HUES48 (cell line): ENCODE results near the gene ZNF213.
A peak's percentile ranks its signal among the peaks of the same experiment; 100 is the strongest.

ENCODE experiments used
- H3K27ac ChIP-seq: one replicate; pipeline ENCODE4 v1.7.0; 2013; ENCODE audit warnings: low read depth, low read length, inconsistent platforms
- H3K27me3 ChIP-seq: 2 replicates; pipeline ENCODE4 v1.6.1; 2013; ENCODE audit warnings: mild to moderate bottlenecking, low read length; ENCODE audit not compliant: control insufficient read depth, insufficient read depth
- H3K36me3 ChIP-seq: 2 replicates; pipeline ENCODE4 v1.6.1; 2013; ENCODE audit warnings: low read length; ENCODE audit not compliant: control insufficient read depth, insufficient read depth
- H3K4me1 ChIP-seq: 2 replicates; pipeline ENCODE4 v1.6.1; 2013; ENCODE audit warnings: mild to moderate bottlenecking, low read length; ENCODE audit not compliant: control insufficient read depth, insufficient read depth
- H3K4me3 ChIP-seq: 2 replicates; pipeline ENCODE4 v1.5.1; 2013; ENCODE audit warnings: mild to moderate bottlenecking, low read depth, low read length
- H3K9ac ChIP-seq: 2 replicates; pipeline ENCODE4 v1.6.1; 2013; ENCODE audit warnings: mild to moderate bottlenecking, low read depth, low read length, moderate library complexity
- H3K9me3 ChIP-seq: 2 replicates; pipeline ENCODE4 v1.6.1; 2013; ENCODE audit warnings: low read length; ENCODE audit not compliant: control insufficient read depth, insufficient read depth

Gene ZNF213

DNA sequence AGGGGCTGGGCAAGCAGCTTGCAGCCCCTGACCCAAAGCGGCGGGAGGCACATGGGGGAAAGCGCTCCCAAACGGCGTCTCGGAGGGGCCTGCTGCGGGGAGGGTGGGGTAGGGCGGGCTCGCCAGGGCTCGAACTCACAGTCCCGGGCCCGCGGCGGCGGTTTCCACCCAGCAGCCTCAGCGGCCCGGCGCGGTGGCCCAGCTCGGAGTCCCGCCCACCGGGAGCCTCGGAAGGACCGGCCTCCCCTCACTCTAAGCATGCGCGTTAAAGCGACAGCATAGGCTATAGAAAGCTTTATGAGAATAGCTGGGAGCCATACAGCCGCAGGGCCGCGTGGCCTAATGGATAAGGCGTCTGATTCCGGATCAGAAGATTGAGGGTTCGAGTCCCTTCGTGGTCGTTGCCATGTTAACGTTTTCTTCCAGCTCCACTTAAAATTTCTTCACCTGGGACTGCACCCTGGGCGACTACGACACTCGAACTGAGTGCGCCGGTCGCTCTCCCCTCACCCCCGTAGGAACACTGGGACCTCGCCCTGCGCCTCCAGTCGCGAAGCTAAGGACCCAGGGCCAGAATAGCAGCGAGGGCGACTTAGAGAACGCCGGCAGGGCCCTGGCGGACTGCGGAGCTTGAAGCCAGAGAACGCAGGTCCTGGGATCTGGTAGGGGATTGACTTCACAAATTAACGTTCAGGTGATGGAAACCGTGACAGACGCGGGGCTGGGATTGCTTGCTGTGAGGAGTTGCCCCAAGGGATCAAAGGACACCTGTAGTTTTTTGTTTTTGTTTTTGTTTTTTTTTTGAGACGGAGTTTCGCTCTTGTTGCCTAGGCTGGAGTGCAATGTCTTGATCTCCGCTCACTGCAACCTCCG lies 15.8 kb downstream of the ZNF213 start:
- Histone ChIP-seq H3K27me3 (peaks cover 13% of the 10 kb centered on the region), H3K36me3 (no peaks in the 10 kb centered on the region), H3K27ac (peak overlapping the region; percentile 81), H3K9ac (peak overlapping the region; percentile 55), H3K9me3 (no peaks in the 10 kb centered on the region), H3K4me1 (0 out of 2 replicates have a peak, but pooled peaks cover 2% of the 10 kb centered on the region), H3K4me3 (peak overlapping the region; percentile 96)

DNA sequence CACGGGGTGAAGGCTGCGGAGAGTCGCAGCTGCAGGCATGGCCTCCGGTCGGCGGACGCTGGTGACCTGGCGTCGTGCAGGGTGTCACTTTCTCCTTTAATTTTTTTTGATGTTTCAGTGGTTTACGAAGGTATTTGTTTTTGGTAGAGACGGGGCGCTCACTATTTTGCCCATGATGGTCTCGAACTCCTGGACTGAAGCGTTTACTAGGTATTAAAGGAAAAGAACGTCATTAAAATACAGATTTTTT lies 17.1 kb downstream of the ZNF213 start:
- Histone ChIP-seq H3K9ac (no peak overlapping the region), H3K27ac (no peak overlapping the region), H3K4me1 (0 out of 2 replicates have a peak, but pooled peaks cover 2% of the 10 kb centered on the region), H3K4me3 (peak overlapping the region; percentile 84), H3K27me3 (peaks cover 13% of the 10 kb centered on the region), H3K9me3 (no peaks in the 10 kb centered on the region), H3K36me3 (no peaks in the 10 kb centered on the region)

DNA sequence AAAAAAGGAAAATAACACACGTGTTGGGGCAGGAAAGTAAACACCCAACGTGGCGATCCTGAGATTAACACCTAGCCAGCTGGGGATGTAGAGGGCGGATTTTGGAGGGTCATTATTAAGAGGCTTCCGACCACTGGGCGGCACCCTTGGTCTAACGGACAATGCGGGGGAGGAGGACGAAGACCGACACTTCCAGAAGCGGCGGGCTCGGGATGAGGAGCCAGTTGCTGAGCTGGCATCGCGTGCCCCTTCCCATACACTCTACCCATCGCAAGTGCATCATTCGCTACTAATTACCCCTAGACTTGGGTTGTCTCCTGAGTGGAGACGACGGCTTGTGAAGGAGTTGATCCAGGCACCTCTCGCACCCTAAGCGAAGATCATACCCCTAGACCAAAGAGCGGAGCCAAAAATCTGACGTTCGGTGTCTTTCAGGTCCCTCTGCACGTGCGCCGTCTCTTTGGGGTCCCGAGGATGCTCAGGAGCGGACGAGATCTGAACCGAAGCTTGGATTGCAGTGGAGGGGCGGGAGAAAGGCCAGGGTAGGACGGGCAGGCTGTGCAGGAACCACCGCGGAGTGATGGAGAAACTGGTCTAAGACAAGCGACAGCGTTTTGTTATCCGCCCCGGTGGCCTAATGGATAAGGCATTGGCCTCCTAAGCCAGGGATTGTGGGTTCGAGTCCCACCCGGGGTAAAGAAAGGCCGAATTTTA lies 17.6 kb downstream of the ZNF213 start:
- Histone ChIP-seq H3K4me3 (peak overlapping the region; percentile 84), H3K36me3 (no peaks in the 10 kb centered on the region), H3K27me3 (peaks cover 14% of the 10 kb centered on the region), H3K4me1 (0 out of 2 replicates have a peak, but pooled peaks cover 2% of the 10 kb centered on the region), H3K9me3 (no peaks in the 10 kb centered on the region), H3K27ac (peak overlapping the region; percentile 57), H3K9ac (peak overlapping the region; percentile 38; the same call in 1 of the 2 replicates)

DNA sequence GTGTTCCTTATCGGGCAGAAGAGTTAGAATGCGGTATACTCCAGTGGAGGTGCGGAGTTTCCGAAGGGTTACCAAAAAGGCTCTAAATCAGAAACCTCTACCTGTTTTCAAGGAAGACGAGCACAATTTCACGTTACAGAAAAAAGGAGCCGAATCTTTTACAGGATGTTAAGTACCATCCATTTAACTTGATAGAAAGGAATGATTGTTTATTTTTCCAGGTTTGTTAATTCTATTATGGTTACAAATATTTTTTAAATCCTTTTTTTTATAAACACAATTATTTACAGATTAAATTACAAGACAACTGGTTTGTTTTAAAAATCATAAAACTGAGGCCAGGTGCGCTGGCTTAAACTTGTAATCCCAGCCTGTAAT lies 18.2 kb downstream of the ZNF213 start:
- no peaks in the 10 kb centered on the region for H3K36me3 ChIP-seq
- 0 out of 2 replicates have a peak, but pooled peaks cover 2% of the 10 kb centered on the region for H3K4me1 ChIP-seq
- no peaks in the 10 kb centered on the region for H3K9me3 ChIP-seq
- H3K9ac ChIP-seq: no peak overlapping the region
- peaks cover 19% of the 10 kb centered on the region for H3K27me3 ChIP-seq
- no peak overlapping the region for H3K27ac ChIP-seq
- no peak overlapping the region for H3K4me3 ChIP-seq

DNA sequence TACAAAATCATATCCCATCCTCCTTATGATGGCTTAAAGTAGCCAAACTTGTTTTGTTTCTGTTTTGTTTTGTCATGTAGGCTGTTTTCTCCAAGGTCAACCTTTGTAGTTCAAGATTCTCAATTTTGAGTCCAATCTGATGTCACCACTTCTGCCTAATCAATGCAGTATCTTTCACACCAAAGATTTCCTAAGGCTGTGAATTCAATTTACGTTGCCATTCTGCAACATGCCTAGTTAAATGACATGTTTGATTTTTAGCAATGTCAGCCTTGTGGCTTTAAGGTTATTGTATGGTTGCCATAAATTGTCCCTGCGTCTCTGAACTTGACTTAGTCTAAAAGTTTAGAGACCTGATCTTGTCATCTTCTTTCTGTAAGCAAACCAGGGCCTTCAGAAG lies 20.4 kb downstream of the ZNF213 start:
- H3K36me3 ChIP-seq: no peaks in the 10 kb centered on the region
- H3K27ac ChIP-seq: no peak overlapping the region
- H3K9ac ChIP-seq: no peak overlapping the region
- H3K4me1 ChIP-seq: no peaks in the 10 kb centered on the region
- H3K4me3 ChIP-seq: no peak overlapping the region
- no peaks in the 10 kb centered on the region for H3K9me3 ChIP-seq
- peaks cover 10% of the 10 kb centered on the region for H3K27me3 ChIP-seq

DNA sequence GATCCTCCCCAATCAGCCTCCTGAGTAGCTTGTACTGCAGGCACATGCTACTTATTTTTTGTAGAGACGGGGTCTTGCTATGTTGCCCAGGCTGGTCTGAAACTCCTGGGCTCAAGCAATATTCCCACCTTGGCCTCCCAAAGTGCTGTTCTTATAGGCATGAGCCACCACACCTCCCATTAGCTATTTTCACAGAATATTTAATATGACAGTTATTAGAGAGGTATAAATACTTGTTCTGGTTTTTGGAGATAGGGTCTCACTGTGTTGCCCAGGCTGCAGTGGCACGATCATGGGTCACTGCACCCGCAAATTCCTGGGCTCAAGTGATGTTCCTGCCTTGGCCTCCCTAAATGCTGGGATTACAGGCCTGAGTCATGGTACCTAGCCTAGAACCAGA lies 21.1 kb downstream of the ZNF213 start:
- Histone ChIP-seq H3K4me1 (no peaks in the 10 kb centered on the region), H3K9ac (no peak overlapping the region), H3K36me3 (no peaks in the 10 kb centered on the region), H3K9me3 (no peaks in the 10 kb centered on the region), H3K4me3 (no peak overlapping the region), H3K27me3 (peaks cover 10% of the 10 kb centered on the region), H3K27ac (no peak overlapping the region)

DNA sequence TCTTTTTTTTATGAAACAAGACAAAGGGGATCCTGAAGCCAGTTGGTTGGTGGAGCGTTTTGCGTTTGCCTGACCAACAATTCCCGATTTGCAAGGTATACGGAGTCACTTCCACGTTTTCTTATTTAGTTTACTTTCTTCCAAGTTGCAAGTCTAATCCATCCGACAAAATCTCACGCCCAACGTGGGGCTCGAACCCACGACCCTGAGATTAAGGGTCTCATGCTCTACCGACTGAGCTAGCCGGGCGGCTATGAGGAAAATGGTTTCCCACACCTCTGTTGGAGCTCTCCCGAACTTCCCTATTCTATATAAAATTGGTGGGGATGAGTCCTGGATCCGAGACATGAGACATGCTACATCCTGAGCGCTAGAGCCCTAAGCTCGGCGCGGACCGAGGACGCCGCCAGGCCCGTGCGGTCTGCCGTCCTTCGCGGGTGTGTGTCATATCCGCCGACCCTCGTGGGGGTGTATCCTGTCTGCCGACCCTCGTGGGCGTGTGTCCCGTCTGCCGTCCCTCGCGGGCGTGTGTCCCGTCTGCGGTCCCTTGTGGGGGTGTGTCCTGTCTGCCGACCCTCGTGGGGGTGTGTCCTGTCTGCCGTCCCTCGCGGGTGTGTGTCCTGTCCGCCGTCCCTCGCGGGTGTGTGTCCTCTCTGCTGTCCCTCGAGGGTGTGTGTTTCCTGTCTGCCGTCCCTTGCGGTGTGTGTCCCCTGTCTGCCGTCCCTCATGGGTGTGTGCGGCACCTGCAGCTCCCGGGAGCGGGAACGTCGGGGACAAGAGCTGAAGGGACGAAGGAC lies 22.6 kb downstream of the ZNF213 start:
- Histone ChIP-seq H3K4me1 (no peaks in the 10 kb centered on the region), H3K9ac (no peak overlapping the region), H3K27me3 (peaks cover 10% of the 10 kb centered on the region), H3K9me3 (no peaks in the 10 kb centered on the region), H3K27ac (peak overlapping the region; percentile 42), H3K4me3 (peak overlapping the region; percentile 73), H3K36me3 (no peaks in the 10 kb centered on the region)

DNA sequence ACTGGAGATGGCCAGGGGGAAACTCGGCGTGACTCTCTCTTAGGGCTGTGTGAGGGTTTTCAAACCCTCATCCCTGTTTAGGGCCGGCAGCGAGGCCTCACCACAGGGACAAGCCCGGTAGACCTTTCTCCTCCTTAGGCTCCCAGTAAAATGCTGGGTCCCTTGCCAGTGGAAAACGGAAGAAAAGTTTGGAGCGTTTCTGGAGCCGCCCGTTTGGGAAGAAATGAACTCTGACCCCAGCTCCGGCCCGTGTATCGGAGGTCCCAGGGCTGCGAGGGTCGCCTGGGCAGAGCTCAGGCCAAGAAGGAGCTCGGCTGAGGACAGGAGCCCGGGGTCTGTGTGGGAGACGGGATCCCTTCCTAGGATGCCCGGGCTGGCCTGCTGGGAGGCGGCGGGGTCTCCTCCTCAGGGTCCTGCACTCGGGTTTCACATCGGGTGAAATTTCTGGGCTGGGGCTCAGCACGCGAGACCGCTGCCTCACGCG lies 23.2 kb downstream of the ZNF213 start:
- Histone ChIP-seq H3K4me3 (peak overlapping the region; percentile 73), H3K36me3 (no peaks in the 10 kb centered on the region), H3K27ac (no peak overlapping the region), H3K4me1 (no peaks in the 10 kb centered on the region), H3K9ac (peak overlapping the region; percentile 27; the same call in 1 of the 2 replicates), H3K9me3 (no peaks in the 10 kb centered on the region), H3K27me3 (peaks cover 10% of the 10 kb centered on the region)

DNA sequence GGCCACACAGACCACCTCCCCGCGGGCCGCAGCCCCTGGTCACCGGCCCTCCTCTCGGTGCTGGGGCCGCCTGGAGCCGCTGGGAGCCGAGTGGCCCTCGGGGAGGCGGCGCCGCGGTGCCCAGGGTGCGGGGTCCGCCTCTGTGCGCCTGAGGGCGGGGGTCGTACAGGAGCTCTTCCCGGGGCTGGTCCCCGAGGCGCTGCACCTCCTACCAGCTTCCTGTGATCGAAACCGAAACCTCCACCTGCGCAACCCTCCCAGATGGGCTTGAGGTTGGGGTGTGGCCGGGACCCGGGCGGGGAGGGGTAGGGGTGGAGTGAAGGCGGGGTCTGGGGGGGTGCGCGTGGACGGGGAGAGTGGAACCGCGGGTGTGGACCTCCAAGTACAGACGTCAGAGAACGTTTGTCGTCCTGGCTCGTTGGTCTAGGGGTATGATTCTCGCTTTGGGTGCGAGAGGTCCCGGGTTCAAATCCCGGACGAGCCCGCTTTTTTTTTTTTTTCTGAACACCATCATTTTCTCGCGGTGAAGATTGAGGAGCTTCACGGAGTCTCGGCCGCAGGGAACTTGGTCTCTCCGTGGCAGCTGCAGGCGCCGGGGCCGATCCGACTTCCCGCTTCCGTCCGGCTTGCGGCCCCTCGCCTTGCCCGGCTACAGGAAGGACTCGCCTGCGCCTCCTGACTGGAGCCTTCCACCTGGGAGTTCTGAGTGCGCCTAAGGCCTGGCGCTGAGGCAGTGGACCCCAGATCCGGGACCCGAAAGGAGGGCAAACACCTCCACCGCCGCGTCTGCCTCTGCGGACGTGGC lies 23.9 kb downstream of the ZNF213 start:
- H3K4me1 ChIP-seq: no peaks in the 10 kb centered on the region
- H3K27me3 ChIP-seq: peaks cover 10% of the 10 kb centered on the region
- no peaks in the 10 kb centered on the region for H3K9me3 ChIP-seq
- H3K27ac ChIP-seq: peak overlapping the region; percentile 49
- H3K36me3 ChIP-seq: no peaks in the 10 kb centered on the region
- H3K4me3 ChIP-seq: peak overlapping the region; percentile 73
- peak overlapping the region; percentile 62; the same call in 1 of the 2 replicates for H3K9ac ChIP-seq
